BJ (cell line): ENCODE results near the gene INSRR. TPM values are rescaled to one million over a fixed set of nuclear protein-coding genes. Genes with fewer than 3 reads are reported as not detected.

Experiments
- CTCF ChIA-PET: fragments of 350-600 bp; formaldehyde crosslinking; extraction: SDS; loops from one replicate; lab custom pipeline; 2021; ENCODE audit warnings: antibody characterized with exemption, inconsistent platforms; lab: Yijun Ruan, JAX
- POLR2A ChIA-PET: fragments of 300-600 bp; sonication (Branson Sonifier 250); formaldehyde crosslinking; extraction: SDS; loops from one replicate; lab custom pipeline; 2021; ENCODE audit warnings: antibody characterized with exemption; lab: Charles Lee
- DNase-seq: peaks from one replicate; pipeline ENCODE4 v3.0.0-alpha.2; 2011; ENCODE audit warnings: low read depth
- H3K27me3 ChIP-seq: 2 replicates; pipeline ENCODE4 v1.6.0; 2011; ENCODE audit warnings: low read length; ENCODE audit not compliant: control insufficient read depth, insufficient read depth
- H3K36me3 ChIP-seq: 2 replicates; pipeline ENCODE4 v1.5.1; 2011; ENCODE audit warnings: low read length; ENCODE audit not compliant: control insufficient read depth, insufficient read depth
- H3K4me3 ChIP-seq: 2 replicates; pipeline ENCODE4 v1.5.1; 2011; ENCODE audit warnings: low read depth, mild to moderate bottlenecking, control low read depth, low read length
- CTCF ChIP-seq: IDR thresholded peaks from 2 replicates; pipeline ENCODE4 v1.5.1; 2011; ENCODE audit warnings: low read depth, mild to moderate bottlenecking, control low read depth, inconsistent platforms, low read length, moderate library complexity; ENCODE audit not compliant: insufficient read depth
- polyA plus RNA-seq: library from polyadenylated mRNA; depleted of rRNA; stranded (reverse); fragments of >200 nt; gene quantifications from 2 replicates; pipeline ENCODE4 v1.2.3, GENCODE V29; 2011

INSRR gene
- polyA plus RNA-seq, 1 experiment = not detected

GRCh38 chr1:156833603-156834002 is 25.3 kb downstream of the INSRR start:
- H3K27me3 ChIP-seq = peaks cover 34% of the 10 kb centered on the region
- no peaks in the 10 kb centered on the region for H3K36me3 ChIP-seq
- ChIA-PET POLR2A (no interaction called here), CTCF (interaction anchor here (1.1 to 2.8 kb wide), 4 partner anchors 11 to 37 kb away, joined by 4 to 12 read pairs (median 8); partner anchors contain the start of gene NTRK1)
- TF ChIP-seq CTCF = no peak
- no peak overlapping the region for H3K4me3 ChIP-seq
- no peak for DNase-seq

GRCh38 chr1:156832434-156832833 is 26.5 kb downstream of the INSRR start:
- no peak for TF ChIP-seq CTCF
- Histone ChIP-seq H3K4me3 (no peak overlapping the region), H3K27me3 (peaks cover 35% of the 10 kb centered on the region), H3K36me3 (no peaks in the 10 kb centered on the region)
- ChIA-PET POLR2A (no interaction called here), CTCF (interaction anchor here (0.9 to 2.8 kb wide), 4 partner anchors 10 to 36 kb away, joined by 3 to 12 read pairs (median 8); partner anchors contain the start of gene NTRK1)
- DNase-seq = no peak

GRCh38 chr1:156828400-156829124 is 30.4 kb downstream of the INSRR start:
- POLR2A ChIA-PET = no interaction called here
- H3K4me3 ChIP-seq = no peak overlapping the region
- TF ChIP-seq CTCF = no peak

GRCh38 chr1:156826630-156827029 is 32.3 kb downstream of the INSRR start:
- no peak for DNase-seq
- no peak for TF ChIP-seq CTCF
- CTCF ChIA-PET = interaction anchor here (0.9 to 10.8 kb wide), 7 partner anchors 11 to 63 kb away, joined by 3 to 101 read pairs (median 6); partner anchors contain the start of gene INSRR
- Histone ChIP-seq H3K27me3 (peaks cover 16% of the 10 kb centered on the region), H3K36me3 (no peaks in the 10 kb centered on the region), H3K4me3 (no peak overlapping the region)
- POLR2A ChIA-PET = no interaction called here

More at GRCh38 chr1:156828400-156829124, 30.4 kb downstream of the INSRR start:
- peaks cover 23% of the 10 kb centered on the region for H3K27me3 ChIP-seq
- H3K36me3 ChIP-seq = no peaks in the 10 kb centered on the region
- CTCF ChIA-PET = interaction anchor here (1.0 to 10.8 kb wide), 3 partner anchors 7 to 12 kb away, joined by 3 to 101 read pairs (median 9); partner anchors contain the start of gene SH2D2A
- DNase-seq = no peak

- POLR2A ChIA-PET = no interaction called here
- CTCF ChIA-PET = interaction anchor here (1.0 to 10.8 kb wide), 5 partner anchors 10 to 105 kb away, joined by 3 to 101 read pairs (median 4); partner anchors contain the start of gene PEAR1
- Histone ChIP-seq H3K36me3 (no peaks in the 10 kb centered on the region), H3K4me3 (no peak overlapping the region), H3K27me3 (peaks cover 6% of the 10 kb centered on the region)
- no peak for DNase-seq
- TF ChIP-seq CTCF = no peak
Observed at GRCh38 chr1:156823210-156823790, 35.6 kb downstream of the INSRR start.
